Panc1 (cell line): ENCODE measurements around the gene PBXIP1. TPM values are rescaled to one million over a fixed set of nuclear protein-coding genes. Genes with fewer than 3 reads are reported as not detected.

Source experiments
- ATAC-seq: fragments of 200-7000 bp; cut with Tn5 transposase; 2 replicates; pipeline ENCODE4 v1.9.1; 2020; ENCODE audit warnings: mild to moderate bottlenecking, moderate library complexity
- BruUV-seq: library from RNA; stranded (reverse); fragments of 400-500 nt; replicated peaks from 2 replicates; lab custom pipeline; 2021; lab: Mats Ljungman, UMichigan
- CTCF ChIA-PET: fragments of 300-600 bp; sonication (Branson Sonifier 250); formaldehyde crosslinking; loops from one replicate; lab custom pipeline; 2022; ENCODE audit warnings: antibody characterized with exemption; lab: Charles Lee
- POLR2A ChIA-PET: fragments of 300-600 bp; sonication (Branson Sonifier 250); formaldehyde crosslinking; loops from one replicate; lab custom pipeline; 2022; ENCODE audit warnings: antibody characterized with exemption; lab: Charles Lee
- DNase-seq: peaks from one replicate; pipeline ENCODE4 v3.0.0-alpha.2; 2010; ENCODE audit warnings: low read depth, low spot score
- H3K27ac ChIP-seq: 2 replicates; pipeline ENCODE4 v1.5.1; 2011; ENCODE audit warnings: mild to moderate bottlenecking, low read length, inconsistent platforms
- H3K27me3 ChIP-seq: fragments of 200-500 bp; sonication (Bioruptor generic); 2 replicates; pipeline ENCODE4 v1.6.0; 2014; ENCODE audit warnings: low read length, inconsistent platforms; ENCODE audit not compliant: control insufficient read depth, insufficient read depth
- H3K36me3 ChIP-seq: fragments of 200-500 bp; sonication (Bioruptor generic); 2 replicates; pipeline ENCODE4 v1.5.1; 2014; ENCODE audit warnings: inconsistent platforms, mild to moderate bottlenecking, low read length, moderate library complexity; ENCODE audit not compliant: control insufficient read depth, insufficient read depth
- H3K4me1 ChIP-seq: 2 replicates; pipeline ENCODE4 v1.5.1; 2011; ENCODE audit warnings: inconsistent platforms, mild to moderate bottlenecking, low read length, moderate library complexity; ENCODE audit not compliant: control insufficient read depth, insufficient read depth
- H3K4me3 ChIP-seq, 2 experiments: 2 replicates each; pipeline ENCODE4 v1.5.1; 2011 to 2012; ENCODE audit warnings: low read depth in 2 of 2, low read length in 2 of 2, mild to moderate bottlenecking in 2 of 2, inconsistent platforms in 1 of 2, moderate library complexity in 1 of 2
- H3K9me3 ChIP-seq: fragments of 200-500 bp; sonication (Bioruptor generic); 2 replicates; pipeline ENCODE4 v1.5.1; 2014; ENCODE audit warnings: low read depth, mild to moderate bottlenecking, inconsistent platforms, low read length, moderate library complexity; ENCODE audit not compliant: control insufficient read depth, insufficient read depth
- CTCF ChIP-seq: fragments of 450-650 bp; IDR thresholded peaks from 2 replicates; pipeline ENCODE4 v1.5.1; 2017; ENCODE audit warnings: mild to moderate bottlenecking
- POLR2AphosphoS5 ChIP-seq: IDR thresholded peaks from 2 replicates; pipeline ENCODE4 v1.6.1; 2012; ENCODE audit warnings: mild to moderate bottlenecking, low read depth, low read length, moderate library complexity
- REST ChIP-seq, 2 experiments: IDR thresholded peaks; 2 replicates each; pipeline ENCODE4 v1.6.1; 2011 to 2012; ENCODE audit warnings: low read depth in 2 of 2, control low read depth in 1 of 2, low read length in 1 of 2, mild to moderate bottlenecking in 1 of 2, moderate library complexity in 1 of 2; ENCODE audit not compliant: insufficient read depth in 1 of 2
- SIN3A ChIP-seq: IDR thresholded peaks from 2 replicates; pipeline ENCODE4 v1.6.1; 2012; ENCODE audit warnings: low read depth, mild to moderate bottlenecking, low read length, moderate library complexity, borderline replicate concordance; ENCODE audit not compliant: insufficient read depth
- TCF7L2 ChIP-seq: IDR thresholded peaks from 2 replicates; pipeline ENCODE4 v1.6.1; 2011; ENCODE audit warnings: mild to moderate bottlenecking, low read depth, low read length, inconsistent platforms
- in situ Hi-C: cut with HindIII; loops from 2 replicates; pipeline ENCODE4 v1.10.0; 2016; ENCODE audit warnings: low sequenced_read_pairs, low pct_unique_long_range_greater_than_20kb
- intact Hi-C: fragments of 100-400 bp; cut with micrococcal nuclease; formaldehyde crosslinking; loops from one replicate; pipeline ENCODE4 v1.10.0; 2022; ENCODE audit not compliant: unreplicated experiment
- total RNA-seq: library from RNA; stranded (reverse); gene quantifications from one replicate; pipeline ENCODE4 v1.2.1, GENCODE V29; 2021; ENCODE audit not compliant: unreplicated experiment

The PBXIP1 gene
- total RNA-seq, 1 experiment from 2014 or later, result 40.7 TPM

- ATAC-seq (no peak), DNase-seq (no peak)
- POLR2A ChIA-PET, result no interaction called here
- Histone ChIP-seq H3K36me3 (no peaks in the 10 kb centered on the region), H3K4me1 (peaks cover 11% of the 10 kb centered on the region), H3K9me3 (no peaks in the 10 kb centered on the region), H3K27ac (no peak overlapping the region), H3K4me3 (no peak overlapping the region), H3K27me3 (no peaks in the 10 kb centered on the region)
- TF ChIP-seq POLR2AphosphoS5 (no peak), TCF7L2 (no peak), CTCF (no peak), REST (IDR thresholded peaks at IDR 0.05; ENCODE audit: insufficient read depth in 1 of 2, low read depth in 2 of 2, low read length in 1 of 2) (no peak), SIN3A (no peak)
- in situ Hi-C loops, result no loop called here
- intact Hi-C loops, result no loop called here
- no TSS peak for BruUV-seq
- CTCF ChIA-PET, result interaction anchor here (0.6 kb wide), 1 partner anchor 115 kb away, joined by 3 read pairs; no protein-coding TSS in a partner anchor
Observed at GRCh38 chr1:154934358-154934948, 21.4 kb downstream of the PBXIP1 start.

GRCh38 chr1:154931940-154932487 is 23.9 kb downstream of the PBXIP1 start:
- POLR2A ChIA-PET, result no interaction called here

More at GRCh38 chr1:154931940-154932487, 23.9 kb downstream of the PBXIP1 start:
- Histone ChIP-seq H3K36me3 (no peaks in the 10 kb centered on the region), H3K27me3 (no peaks in the 10 kb centered on the region), H3K9me3 (no peaks in the 10 kb centered on the region), H3K27ac (no peak overlapping the region), H3K4me3 (no peak overlapping the region), H3K4me1 (peaks cover 6% of the 10 kb centered on the region)
- BruUV-seq, result no TSS peak
- DNase-seq (no peak), ATAC-seq (no peak)
- CTCF ChIA-PET, result interaction anchor here (0.5 kb wide), 1 partner anchor 8 kb away, joined by 3 read pairs; no protein-coding TSS in a partner anchor
- in situ Hi-C loops (no loop called here), intact Hi-C loops (no loop called here)
- TF ChIP-seq REST (IDR thresholded peaks at IDR 0.05; ENCODE audit: insufficient read depth in 1 of 2, low read depth in 2 of 2, low read length in 1 of 2) (no peak), TCF7L2 (no peak)
